Mammary epithelial cell (primary cell): ENCODE results near the gene DNAL4.

Source experiments
- CTCF ChIP-seq, 2 donors: IDR thresholded peaks in 1 of 2; conservative IDR thresholded peaks in 1 of 2; 2 replicates each; pipeline ENCODE4 v1.5.1; 2011 to 2012; ENCODE audit warnings: inconsistent platforms in 2 of 2, low read length in 2 of 2, mild to moderate bottlenecking in 2 of 2, control low read depth in 1 of 2, low read depth in 1 of 2; ENCODE audit not compliant: insufficient read depth in 1 of 2; ENCODE audit errors: extremely low read depth in 1 of 2
- EZH2 ChIP-seq: IDR thresholded peaks from 2 replicates; pipeline ENCODE4 v1.6.1; 2012; ENCODE audit warnings: low read length, inconsistent platforms, borderline replicate concordance

- TF ChIP-seq CTCF (conservative IDR thresholded peaks at IDR 0.05 in 1 of 2, IDR thresholded peaks at IDR 0.05 in 1 of 2; ENCODE audit: extremely low read depth in 1 of 2, insufficient read depth in 1 of 2, low read depth in 1 of 2, low read length in 2 of 2) (no peak), EZH2 (no peak)
Observed at GRCh38 chr22:38827510-38827909, 33.6 kb upstream of the DNAL4 start.
